Nucleus accumbens (tissue), 56 donors: ENCODE results near the gene LAD1.

Experiments
- DNase-seq, 56 donors: peaks; one replicate each; lab custom pipeline; 2025; lab: John Stamatoyannopoulos, UW

Gene LAD1

DNA sequence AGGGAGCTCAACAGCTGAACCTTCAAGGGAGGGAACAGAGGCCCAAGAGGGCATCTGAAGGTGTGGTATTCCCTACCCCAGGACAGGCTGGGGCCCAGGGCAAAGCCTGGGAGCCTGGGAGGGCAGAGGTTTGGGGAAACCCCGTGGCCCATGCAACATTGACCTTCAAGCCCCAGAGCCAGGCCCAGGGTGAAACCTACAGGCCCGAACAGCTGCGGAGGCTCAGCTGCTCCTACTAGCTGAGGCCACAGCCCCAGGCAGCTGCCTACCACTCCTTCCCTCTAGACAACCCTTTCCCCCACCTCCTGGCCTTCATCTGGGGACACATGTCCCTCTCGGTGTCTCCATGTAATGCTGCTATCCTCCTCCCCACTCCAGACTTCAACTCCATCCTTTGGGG is 3.2 kb downstream of the LAD1 start:
- DNase-seq: no peak

DNA sequence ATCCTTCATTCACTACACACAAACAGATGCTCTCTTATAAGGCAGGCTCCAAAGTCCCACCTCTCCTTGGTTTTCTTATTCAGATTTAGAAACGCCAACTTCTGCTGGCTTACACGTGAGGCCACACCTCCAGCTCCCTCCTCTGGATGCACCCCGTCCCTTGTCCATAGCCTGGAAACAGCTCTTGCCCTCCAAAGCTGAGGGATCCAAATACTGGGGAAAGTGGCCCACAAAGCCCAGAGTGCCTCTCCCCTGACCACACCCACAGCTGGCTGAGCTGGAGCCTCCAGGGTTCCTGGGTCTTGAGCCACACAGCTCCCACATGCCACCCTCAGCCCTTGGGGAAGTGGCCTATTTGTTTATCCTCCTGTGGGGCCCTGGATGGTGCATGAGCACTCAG is 4.5 kb downstream of the LAD1 start:
- no peak for DNase-seq

DNA sequence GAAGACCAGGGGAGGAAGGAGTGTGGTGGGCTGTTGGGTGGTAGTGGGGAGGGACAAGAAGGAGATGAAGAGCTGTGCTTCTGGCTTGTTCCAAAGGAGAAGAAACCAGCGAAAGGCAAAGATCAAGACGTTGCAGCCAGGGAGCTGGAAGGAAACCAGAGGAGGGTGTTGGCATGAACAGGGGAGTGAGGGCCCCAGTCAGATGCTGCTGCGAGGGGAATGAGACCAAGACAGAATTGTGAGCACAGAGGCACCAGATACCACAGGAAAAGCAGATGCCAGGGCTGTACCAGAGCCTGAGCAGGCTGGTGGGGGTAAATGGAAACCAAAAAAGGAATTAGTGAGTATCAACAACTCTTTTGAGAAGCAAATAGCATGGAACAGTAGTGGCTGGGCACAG is 6.0 kb downstream of the LAD1 start:
- DNase-seq: no peak

DNA sequence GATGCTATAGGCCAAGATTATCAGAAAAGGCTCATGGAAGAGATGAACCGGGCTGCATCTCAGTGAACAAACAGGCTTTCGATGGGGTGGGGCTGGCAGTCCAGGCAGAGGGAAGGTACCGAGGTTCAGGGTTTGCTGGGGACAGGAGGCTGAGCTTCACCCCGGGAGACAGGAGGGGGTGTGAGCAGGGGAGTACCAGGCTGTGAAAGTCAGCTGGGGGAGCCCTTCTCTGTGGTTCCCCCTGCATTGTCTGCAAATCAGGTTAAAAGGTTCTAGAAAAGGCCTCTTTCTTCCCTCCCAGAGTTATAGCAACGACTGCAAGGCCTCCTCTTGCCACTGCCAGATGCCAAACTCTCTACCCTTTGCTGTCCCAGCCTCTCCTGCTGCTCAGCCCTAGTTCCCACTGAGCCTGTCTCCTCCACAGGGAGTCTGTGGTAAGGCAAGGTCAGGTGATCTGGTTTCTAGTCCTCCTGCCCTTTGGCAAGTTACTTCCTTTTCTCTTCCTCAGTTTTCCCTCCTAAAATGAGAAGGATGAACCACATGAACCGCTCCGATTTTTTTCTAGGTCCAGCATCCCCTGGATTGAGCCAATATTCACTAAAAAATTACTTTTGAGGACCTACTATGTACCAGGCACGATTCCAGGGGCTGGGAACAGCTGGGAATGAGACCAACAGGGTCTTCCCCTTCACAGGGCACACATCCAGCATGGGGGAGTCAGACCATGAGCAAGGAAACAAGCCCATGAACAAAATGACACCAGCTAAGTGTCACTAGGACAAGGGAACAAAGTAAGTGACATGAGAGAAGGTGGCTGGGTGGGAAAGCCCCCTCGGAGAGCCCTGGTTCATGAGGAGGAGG is 7.2 kb downstream of the LAD1 start:
- no peak for DNase-seq

DNA sequence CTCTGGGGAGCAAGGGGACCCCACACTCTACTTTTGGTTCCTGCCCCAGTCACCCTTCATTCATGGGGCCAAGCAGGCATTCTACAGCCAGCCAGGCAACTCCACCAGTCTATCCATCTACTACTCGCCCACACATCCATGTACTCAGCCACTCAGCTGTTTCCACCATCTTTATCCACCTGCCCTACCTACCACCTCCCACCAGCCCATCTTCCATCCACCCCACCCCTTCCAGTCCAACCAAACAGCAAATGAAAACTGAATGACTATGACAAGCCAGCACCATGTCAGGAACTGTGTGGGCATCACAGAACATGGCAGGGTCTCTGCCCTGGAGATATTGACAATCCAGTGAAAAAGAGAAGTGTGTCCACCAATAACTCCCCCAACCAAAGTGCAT is 7.9 kb downstream of the LAD1 start:
- no peak for DNase-seq

DNA sequence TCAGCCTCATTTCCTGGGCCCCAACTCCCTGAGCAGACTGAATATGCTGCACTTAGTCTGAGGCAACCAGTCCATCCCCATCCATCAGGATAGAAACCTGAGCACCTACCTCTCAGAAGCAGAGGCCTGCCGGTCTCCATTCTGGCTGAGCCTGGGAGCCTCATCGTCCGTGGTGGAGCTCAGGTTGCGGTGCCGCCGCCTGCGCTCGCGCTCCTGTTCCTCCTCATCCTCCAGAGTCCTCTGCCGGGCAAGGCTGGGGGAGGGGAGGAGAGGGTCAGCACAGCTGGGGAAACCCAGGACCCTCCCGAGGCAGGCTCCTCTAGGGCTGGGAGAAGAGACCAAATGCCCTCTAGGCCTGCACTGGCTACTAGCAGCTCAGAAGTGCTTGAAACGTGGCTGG is 10.1 kb downstream of the LAD1 start:
- DNase-seq: no peak

DNA sequence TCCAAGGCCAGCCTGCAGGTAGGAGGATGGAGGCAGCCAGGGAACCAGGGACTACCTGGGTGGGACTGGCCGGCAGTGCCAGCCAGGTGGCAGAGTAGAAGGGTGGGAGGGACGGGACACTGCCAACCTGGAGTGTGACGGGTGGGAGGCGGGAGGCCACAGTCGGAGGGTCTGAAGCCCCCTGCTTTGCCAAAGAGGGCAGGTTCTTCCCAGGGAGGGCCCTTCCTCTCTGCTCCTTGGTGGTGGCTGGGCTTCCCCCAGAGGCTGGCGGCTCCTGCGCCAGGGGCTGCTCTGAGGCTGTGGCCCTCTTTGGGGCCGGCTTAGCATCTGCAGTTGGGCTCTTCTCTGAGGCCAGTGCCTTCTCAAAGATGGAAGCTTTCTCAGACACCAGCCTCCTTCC is 12.9 kb downstream of the LAD1 start:
- no peak for DNase-seq

DNA sequence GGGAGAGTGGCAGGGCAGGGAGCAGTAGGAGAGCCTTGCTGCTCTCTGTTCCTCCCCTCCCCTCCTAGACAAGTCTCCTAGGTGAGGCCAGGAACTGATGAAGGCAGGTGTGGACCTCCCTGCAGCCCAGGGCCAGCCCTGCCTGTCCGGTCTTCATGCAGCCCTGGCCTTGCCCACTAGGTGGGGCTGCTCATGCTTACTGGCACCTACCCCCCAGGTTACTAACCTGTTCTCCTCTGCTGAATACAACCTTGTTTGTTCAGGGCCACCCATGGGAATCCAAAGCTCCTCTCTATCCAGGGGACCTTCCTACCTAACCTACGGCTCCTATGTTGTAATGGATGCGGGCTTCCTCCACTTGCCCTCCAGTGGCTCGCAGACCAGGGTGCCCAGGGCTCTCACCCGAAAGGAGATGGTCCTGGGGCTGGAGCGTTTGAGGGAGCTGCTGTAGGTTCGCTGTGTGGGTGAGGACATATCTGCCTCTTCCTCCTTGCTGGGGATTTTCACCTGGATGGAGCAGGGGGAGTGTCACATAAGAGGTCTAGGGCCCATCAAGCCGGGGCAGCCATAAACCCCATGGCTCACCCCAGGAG is 13.7 kb downstream of the LAD1 start:
- peak in 8 of 56 donors; percentile 0 to 33 (median 9) for DNase-seq

DNA sequence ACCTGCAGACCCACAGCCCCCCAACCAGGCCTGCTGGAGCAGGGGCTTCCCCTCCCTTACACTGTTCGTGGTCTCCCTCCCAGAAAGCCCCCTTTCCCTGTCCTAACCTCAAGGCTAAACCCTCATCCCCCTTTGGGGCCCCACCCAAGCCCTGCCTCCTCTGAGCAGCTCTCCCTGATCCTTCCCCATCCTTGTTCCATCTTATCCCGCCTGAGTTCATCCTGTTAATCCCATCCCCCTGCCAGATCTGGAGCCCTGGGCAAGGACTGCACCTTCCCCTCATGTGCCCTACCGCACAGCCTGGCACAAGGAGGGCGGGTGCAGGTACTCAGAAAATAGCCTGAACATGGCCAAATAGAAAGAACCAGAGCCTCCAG is 14.7 kb downstream of the LAD1 start:
- DNase-seq: no peak

DNA sequence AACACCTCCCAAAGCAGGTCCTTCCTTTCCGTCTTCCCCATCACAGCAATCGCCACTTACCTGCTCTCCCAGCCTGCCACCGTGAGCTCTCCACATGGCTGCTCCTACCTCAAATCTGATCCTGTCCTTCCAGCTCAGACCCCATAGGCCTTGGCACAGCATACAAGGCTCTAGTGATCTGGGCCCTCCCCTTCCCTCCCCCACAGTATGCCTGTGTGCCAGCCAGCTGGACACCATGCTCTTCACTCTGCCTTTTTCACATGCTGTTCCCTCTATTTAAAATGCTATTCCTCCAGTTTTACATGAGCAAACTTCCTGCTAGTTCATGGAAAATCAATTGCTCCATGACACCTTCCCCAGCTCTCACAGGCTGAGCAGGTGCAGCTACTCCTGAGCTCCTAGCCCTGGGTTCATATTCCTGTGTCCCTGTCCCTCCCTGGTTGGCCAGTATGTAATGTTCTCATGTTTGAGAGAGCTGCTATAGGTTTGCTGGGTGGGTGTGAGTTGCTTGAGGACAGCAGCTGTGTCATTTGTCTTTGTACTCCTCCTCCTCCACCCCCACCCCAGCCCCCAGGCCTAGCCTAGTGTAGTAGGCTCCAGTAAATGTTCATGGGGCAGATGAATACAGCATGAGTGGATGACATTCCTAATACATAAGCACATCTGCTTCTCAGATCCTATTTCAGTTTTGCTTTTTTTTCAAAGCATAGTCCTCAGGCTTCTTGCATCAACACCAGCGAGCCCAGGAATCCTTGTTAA is 15.3 kb downstream of the LAD1 start:
- DNase-seq: no peak

DNA sequence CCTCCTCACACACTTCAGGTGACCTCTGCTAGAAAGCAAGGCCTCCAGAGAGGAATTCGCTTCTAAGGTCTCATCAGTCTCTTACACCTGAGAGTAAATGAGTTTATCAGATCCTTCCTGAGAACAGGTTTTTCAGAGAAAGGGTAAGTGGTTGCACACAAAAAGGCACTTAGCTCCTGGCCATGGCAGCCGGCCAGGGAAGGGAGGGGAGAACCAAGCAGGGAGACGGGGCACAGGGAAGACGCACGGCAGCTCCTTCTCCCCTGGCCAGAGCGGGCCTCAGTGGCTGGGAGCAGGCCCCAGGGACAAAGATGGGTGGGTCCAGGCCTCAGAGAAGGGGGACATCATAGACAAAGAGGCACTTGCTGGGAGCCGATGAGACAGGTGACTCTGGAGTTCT is 18.0 kb downstream of the LAD1 start:
- DNase-seq: no peak

DNA sequence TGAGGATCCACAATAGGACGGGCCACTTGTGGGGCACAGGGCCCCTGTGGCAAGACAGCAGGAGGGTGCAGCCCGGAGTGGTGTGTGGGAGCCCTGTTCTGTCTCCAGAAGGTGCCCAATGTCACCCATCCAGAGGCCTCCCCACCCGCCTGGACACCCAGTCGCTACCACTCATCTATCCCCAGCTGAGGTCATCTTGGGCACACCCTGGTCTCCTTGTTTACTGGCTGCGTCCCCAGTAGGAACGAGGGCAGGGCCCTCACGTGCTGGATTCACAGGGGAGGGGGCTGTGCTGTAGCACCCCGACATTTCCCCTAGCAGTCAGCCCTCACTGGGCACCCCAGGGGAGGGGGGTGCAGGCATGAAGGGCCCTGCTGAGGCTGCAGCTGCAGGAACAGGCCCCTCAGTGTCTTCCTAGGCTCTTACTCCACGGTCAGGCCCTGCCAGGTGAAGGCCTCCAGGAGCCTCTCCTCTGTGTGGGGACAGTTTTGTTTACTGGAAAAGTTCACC is 19.3 kb downstream of the LAD1 start:
- no peak for DNase-seq

DNA sequence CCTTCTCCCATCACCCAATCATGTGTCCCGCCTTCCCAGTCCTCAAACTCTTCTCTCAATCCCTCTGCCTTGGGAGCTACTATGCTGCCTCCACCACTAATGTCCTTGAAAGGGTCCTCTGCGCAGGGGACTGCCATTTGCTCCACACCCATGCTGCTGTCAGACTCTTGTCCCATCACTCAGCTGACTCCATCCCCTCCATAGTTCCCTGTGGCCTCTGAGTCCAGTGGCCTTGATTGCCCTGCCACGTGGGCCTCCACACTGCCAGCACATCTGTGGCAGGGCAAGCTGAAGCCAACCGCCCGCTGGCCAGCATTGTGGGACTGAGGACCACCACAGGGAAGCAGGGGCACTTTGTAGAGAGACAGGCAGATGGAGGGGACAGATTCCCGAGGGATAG is 20.3 kb downstream of the LAD1 start:
- no peak for DNase-seq

DNA sequence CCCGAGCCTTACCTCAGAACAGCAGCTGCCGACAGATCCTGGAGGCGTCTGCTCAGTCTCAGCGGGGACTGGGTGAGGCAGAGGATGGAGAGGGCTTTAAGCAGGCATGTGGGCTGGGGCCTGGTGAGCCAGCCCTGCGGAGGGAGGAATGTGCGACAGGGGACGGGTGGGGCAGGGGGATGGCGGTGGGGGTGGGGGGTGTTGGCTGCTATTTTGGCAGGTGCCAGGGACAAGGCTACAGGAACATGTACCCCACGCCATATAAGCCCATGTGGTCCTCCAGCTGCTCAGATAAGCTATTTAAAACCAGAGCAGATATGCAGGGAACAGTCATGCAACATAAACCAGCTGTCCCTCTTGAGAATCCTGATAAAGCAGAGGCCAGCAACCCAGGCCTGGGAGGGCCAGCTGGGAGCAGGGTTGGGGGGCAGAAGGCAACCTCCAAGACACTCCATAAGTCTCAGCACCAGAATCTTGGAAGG is 21.5 kb downstream of the LAD1 start, which contains the start of gene TNNT2:
TNNT2 (minus strand) TSS at position 70 of the 482 bp plus-strand sequence. CDS start 4,426 bp downstream, outside the sequence.
- DNase-seq: no peak

DNA sequence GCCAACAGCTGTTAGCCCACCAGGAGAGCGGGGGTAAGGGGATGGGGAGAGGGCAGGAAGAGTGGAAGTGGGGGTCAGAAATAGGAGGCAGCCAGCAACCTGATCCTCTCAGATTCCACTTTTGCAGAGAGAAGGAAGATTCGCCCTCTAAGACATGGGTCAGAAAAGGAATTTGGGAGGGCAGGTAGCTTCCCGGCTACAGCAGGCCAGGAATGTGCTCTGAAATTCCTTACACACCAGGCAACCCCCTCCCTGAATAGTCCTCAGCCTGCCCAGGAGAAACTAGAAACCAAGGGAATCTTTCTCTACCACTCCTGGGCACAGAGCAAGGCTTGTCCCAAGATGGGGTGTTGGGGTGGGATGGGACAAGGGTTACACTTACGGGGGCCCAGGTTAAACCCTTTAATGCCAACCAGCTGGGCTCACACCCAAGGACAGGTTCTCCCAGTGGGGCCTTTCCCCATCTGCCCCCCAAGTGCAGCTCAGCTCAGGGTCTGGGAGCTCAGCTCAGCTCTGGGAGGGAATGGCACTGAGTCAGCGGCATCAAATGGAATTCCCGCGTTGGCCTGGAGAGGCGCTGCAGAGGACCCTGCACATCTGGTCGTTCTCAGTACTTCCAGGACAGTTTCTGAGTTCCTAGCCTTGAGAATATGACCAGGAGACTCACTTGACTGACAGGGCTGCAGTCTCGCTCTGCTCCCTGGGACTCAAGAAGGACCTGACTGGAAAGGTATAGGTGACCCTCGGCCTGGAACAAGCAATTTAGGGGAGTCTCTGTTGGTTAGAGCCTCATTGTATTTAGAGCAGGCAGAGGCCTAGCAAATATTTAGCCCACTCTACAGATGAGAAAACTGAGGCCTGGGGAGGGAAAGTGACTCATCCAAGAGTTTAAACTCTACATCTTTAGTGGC is 22.4 kb downstream of the LAD1 start:
- DNase-seq: no peak

DNA sequence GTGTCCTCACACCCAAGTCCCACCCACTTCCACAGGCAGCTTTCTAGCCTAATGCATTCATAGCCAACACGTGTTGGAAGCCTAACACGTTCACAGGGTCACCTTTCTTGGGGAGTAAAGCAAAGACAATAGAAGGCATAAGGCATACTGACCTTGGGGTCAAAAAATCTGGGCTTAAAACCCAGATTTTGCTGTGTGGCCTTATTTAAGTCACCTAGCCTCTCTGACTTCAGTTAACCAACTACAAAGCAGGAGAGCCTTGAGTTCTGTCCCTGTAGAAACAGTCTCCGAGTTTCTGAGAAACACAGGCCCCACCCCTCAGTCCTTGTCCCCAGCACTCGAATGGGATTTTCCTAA is 23.0 kb downstream of the LAD1 start:
- no peak for DNase-seq

DNA sequence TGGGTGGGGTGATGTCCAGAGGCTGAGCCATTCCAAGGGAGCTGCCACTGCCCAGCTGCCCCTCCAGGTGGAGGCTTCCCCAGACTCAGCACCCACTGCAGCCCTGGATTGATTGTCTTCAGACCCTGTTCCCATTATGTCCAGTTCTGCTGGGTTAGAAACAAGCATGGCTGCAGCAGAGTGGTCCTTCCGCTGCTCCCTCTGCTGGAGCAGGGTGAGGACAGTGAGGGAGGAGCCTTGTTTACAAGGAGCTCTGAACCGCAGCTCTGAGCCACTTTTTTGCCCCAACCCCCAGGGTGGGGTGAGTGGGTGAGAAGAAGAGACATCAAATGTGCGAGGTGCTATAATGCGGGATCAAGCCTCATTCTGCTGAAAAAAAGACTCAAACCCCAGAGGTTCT is 24.0 kb downstream of the LAD1 start:
- DNase-seq: no peak

DNA sequence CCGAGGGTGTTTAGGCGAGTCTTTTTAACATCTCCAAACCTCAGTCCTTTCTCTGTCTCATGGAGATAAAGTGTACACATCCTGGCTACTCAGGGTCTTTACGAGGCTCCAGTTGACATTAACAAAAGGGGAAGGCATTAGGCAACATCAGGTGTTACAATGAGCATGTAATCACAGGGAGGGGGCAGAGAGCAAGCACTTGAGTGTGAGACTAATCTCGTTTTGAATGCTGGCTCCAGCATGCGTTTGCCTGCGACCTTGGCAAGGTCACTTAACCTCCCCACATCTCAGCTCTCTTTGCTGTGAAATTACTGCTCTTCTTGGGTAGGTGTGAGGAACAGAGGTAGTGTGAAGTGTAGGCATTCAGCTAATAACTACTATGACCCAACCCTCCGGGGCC is 24.8 kb downstream of the LAD1 start:
- DNase-seq: no peak

DNA sequence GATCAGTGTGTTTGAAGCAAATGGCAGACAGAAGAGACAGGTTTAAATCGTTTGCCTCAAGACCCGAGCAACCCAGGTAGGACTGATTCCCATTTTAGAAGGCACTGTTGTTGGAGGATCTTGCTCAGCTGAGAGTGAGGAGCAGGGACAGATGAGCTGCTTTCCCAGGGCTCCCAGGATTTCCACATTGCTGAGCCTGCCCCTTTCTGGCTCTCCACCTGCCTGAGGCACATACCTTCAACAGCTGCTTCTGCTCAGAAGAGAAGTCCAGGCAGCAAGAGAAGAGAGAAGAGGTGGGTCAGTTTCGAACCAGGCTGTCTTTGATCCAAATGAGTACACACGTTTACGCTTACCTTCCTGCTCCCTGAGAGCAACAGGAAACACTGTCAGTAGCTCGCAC is 27.3 kb downstream of the LAD1 start:
- DNase-seq: no peak

DNA sequence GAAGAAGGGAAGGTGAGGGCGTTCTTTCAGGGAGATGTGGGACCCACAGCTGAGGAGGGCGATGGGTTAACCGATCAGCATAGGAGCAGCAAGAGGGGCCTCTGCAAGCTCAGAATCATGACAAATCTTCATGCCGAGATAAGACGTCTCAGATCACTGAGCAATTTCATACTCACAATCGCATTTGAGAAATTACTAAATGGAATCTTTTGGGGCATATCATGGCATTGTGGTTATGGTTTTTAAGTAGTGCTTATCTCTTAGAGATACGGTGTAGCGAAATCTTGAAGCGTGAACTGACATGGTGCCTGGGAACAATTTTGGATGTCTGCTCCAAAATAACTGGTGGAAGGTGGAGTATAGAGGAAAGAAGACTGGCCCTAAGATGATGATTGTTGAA is 27.8 kb downstream of the LAD1 start:
- no peak for DNase-seq
